T1000 (cell line): ENCODE measurements around the gene CNTFR.

Experiments used
- DNase-seq: peaks from one replicate; lab custom pipeline; 2025; ENCODE audit warnings: mixed read lengths; lab: John Stamatoyannopoulos, UW

CNTFR gene

GRCh38 chr9:34507556-34507955, 82.0 kb downstream of the CNTFR start:
- DNase-seq, result no peak

DNA sequence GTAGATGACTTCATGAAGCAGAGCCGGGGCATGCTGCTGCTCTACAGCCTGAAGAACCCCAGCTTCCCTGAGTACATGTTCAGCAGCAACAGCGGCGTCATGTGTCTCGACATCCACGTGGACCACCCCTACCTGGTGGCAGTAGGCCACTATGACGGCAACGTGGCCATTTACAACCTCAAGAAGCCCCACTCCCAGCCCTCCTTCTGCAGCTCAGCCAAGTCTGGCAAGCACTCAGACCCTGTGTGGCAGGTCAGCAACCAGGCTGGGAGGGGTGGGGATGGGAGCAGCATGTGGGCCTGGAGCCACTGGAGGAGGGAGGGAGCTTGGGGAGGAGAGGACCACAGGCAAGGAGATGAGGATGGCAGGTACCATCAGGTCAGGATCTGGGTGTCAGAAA, 82.9 kb downstream of the CNTFR start:
- DNase-seq, result no peak

- DNase-seq, result no peak
Measured at GRCh38 chr9:34505370-34506120, 84.0 kb downstream of the CNTFR start.

- DNase-seq, result no peak
Measured at GRCh38 chr9:34503406-34503805, 86.1 kb downstream of the CNTFR start.

GRCh38 chr9:34502891-34503290, 86.6 kb downstream of the CNTFR start:
- DNase-seq, result no peak

GRCh38 chr9:34502471-34502870, 87.1 kb downstream of the CNTFR start:
- no peak for DNase-seq

GRCh38 chr9:34501889-34502425, 87.6 kb downstream of the CNTFR start:
- no peak for DNase-seq
